NOMO-1 treated with DMSO at 0.1 percent for 48 hours (cell line): ENCODE measurements around the gene NOTCH4.

ENCODE experiments used
- DNase-seq: peaks from one replicate; lab custom pipeline; 2025; ENCODE audit not compliant: unreplicated experiment; lab: John Stamatoyannopoulos, UW

Gene NOTCH4

GRCh38 chr6:32167761-32168262 is 56.1 kb downstream of the NOTCH4 start:
- DNase-seq, result no peak

- no peak for DNase-seq
Measured at GRCh38 chr6:32167154-32167760, 56.6 kb downstream of the NOTCH4 start.

GRCh38 chr6:32166411-32167061 is 57.3 kb downstream of the NOTCH4 start:
- DNase-seq, result no peak

GRCh38 chr6:32164295-32164694 is 59.6 kb downstream of the NOTCH4 start, which contains the start of gene EGFL8:
EGFL8 (plus strand) TSS chr6:32164595; CDS start chr6:32166166, 1,571 bp downstream.
- no peak for DNase-seq

- no peak for DNase-seq
Measured at GRCh38 chr6:32163559-32164258, 60.2 kb downstream of the NOTCH4 start.

GRCh38 chr6:32158052-32158451 is 65.8 kb downstream of the NOTCH4 start:
- DNase-seq, result no peak

- DNase-seq, result no peak
Measured at GRCh38 chr6:32156891-32157290, 67.0 kb downstream of the NOTCH4 start.

GRCh38 chr6:32154514-32155161 is 69.2 kb downstream of the NOTCH4 start:
- DNase-seq, result peak; percentile 69

GRCh38 chr6:32153564-32154513 is 70.0 kb downstream of the NOTCH4 start, which contains the start of gene PPT2:
PPT2 (plus strand) TSS chr6:32154141; CDS start chr6:32154595, 454 bp downstream.
- DNase-seq, result peak; percentile 66

- no peak for DNase-seq
Measured at GRCh38 chr6:32152769-32153563, 70.9 kb downstream of the NOTCH4 start.

GRCh38 chr6:32151863-32152768 is 71.8 kb downstream of the NOTCH4 start, which contains the start of gene PRRT1:
PRRT1 (minus strand) TSS chr6:32151939; CDS start chr6:32151827, 112 bp downstream.
- DNase-seq, result no peak

GRCh38 chr6:32151181-32151862 is 72.5 kb downstream of the NOTCH4 start:
- no peak for DNase-seq

- no peak for DNase-seq
Measured at GRCh38 chr6:32149932-32150870, 73.7 kb downstream of the NOTCH4 start.

GRCh38 chr6:32149092-32149755 is 74.6 kb downstream of the NOTCH4 start:
- no peak for DNase-seq

GRCh38 chr6:32148289-32149091 is 75.4 kb downstream of the NOTCH4 start:
- no peak for DNase-seq
